Activated T-cell treated with anti-CD3 and anti-CD28 coated beads, Interleukin-2, amount 50 U/mL, for 24 hours (primary cell): ENCODE measurements around the gene BDKRB1.

Experiments
- DNase-seq: peaks from one replicate; pipeline ENCODE4 v3.0.0-alpha.2; 2020
- H3K27ac Mint-ChIP-seq: 2 replicates; pipeline ENCODE4 v1.8.0; 2020; ENCODE audit warnings: mild to moderate bottlenecking, mixed read lengths
- H3K27me3 Mint-ChIP-seq: 2 replicates; pipeline ENCODE4 v1.8.0; 2020; ENCODE audit warnings: mixed read lengths
- H3K36me3 Mint-ChIP-seq: 2 replicates; pipeline ENCODE4 v1.8.0; 2020; ENCODE audit warnings: low read depth, mixed read lengths
- H3K4me1 Mint-ChIP-seq: 2 replicates; pipeline ENCODE4 v1.8.0; 2020; ENCODE audit warnings: low read depth, mixed read lengths
- H3K4me3 Mint-ChIP-seq: 2 replicates; pipeline ENCODE4 v1.8.0; 2020; ENCODE audit warnings: mild to moderate bottlenecking, moderate library complexity, mixed read lengths
- H3K9me3 Mint-ChIP-seq: 2 replicates; pipeline ENCODE4 v1.8.0; 2020; ENCODE audit warnings: mixed read lengths

The BDKRB1 gene

GRCh38 chr14:96261772-96262655 lies 6.0 kb downstream of the BDKRB1 start:
- Mint-ChIP-seq H3K36me3 (no peaks in the 10 kb centered on the region), H3K9me3 (no peaks in the 10 kb centered on the region), H3K4me1 (no peaks in the 10 kb centered on the region), H3K27me3 (peaks cover 27% of the 10 kb centered on the region), H3K4me3 (no peak overlapping the region), H3K27ac (no peak overlapping the region)
- DNase-seq = no peak

GRCh38 chr14:96263347-96264199 lies 7.6 kb downstream of the BDKRB1 start:
- no peak overlapping the region for H3K4me3 Mint-ChIP-seq
- no peaks in the 10 kb centered on the region for H3K9me3 Mint-ChIP-seq
- H3K36me3 Mint-ChIP-seq = no peaks in the 10 kb centered on the region
- peaks cover 22% of the 10 kb centered on the region for H3K27me3 Mint-ChIP-seq
- no peak overlapping the region for H3K27ac Mint-ChIP-seq
- no peaks in the 10 kb centered on the region for H3K4me1 Mint-ChIP-seq
- DNase-seq = no peak

- Mint-ChIP-seq H3K4me1 (no peaks in the 10 kb centered on the region), H3K9me3 (no peaks in the 10 kb centered on the region), H3K4me3 (no peak overlapping the region), H3K27me3 (peaks cover 20% of the 10 kb centered on the region), H3K36me3 (no peaks in the 10 kb centered on the region), H3K27ac (no peak overlapping the region)
- no peak for DNase-seq
Measured at GRCh38 chr14:96264200-96264553, 8.2 kb downstream of the BDKRB1 start.

- no peak for DNase-seq
Measured at GRCh38 chr14:96264853-96265252, 8.8 kb downstream of the BDKRB1 start.

GRCh38 chr14:96265383-96266095 lies 9.5 kb downstream of the BDKRB1 start:
- Mint-ChIP-seq H3K9me3 (no peaks in the 10 kb centered on the region), H3K27me3 (peaks cover 14% of the 10 kb centered on the region), H3K36me3 (no peaks in the 10 kb centered on the region), H3K4me1 (no peaks in the 10 kb centered on the region), H3K4me3 (no peak overlapping the region), H3K27ac (no peak overlapping the region)
- DNase-seq = no peak

More at GRCh38 chr14:96264853-96265252, 8.8 kb downstream of the BDKRB1 start:
- peaks cover 14% of the 10 kb centered on the region for H3K27me3 Mint-ChIP-seq
- no peaks in the 10 kb centered on the region for H3K36me3 Mint-ChIP-seq
- no peak overlapping the region for H3K4me3 Mint-ChIP-seq
- no peak overlapping the region for H3K27ac Mint-ChIP-seq
- H3K4me1 Mint-ChIP-seq = no peaks in the 10 kb centered on the region
- H3K9me3 Mint-ChIP-seq = no peaks in the 10 kb centered on the region

GRCh38 chr14:96267336-96267735 lies 11.3 kb downstream of the BDKRB1 start:
- no peak for DNase-seq
- Mint-ChIP-seq H3K27ac (no peak overlapping the region), H3K9me3 (no peaks in the 10 kb centered on the region), H3K27me3 (peaks cover 14% of the 10 kb centered on the region), H3K4me1 (no peaks in the 10 kb centered on the region), H3K4me3 (no peak overlapping the region), H3K36me3 (no peaks in the 10 kb centered on the region)

- DNase-seq = no peak
- Mint-ChIP-seq H3K9me3 (no peaks in the 10 kb centered on the region), H3K27me3 (peaks cover 14% of the 10 kb centered on the region), H3K4me3 (no peak overlapping the region), H3K4me1 (no peaks in the 10 kb centered on the region), H3K27ac (no peak overlapping the region), H3K36me3 (no peaks in the 10 kb centered on the region)
Measured at GRCh38 chr14:96267916-96268315, 11.9 kb downstream of the BDKRB1 start.

- peaks cover 14% of the 10 kb centered on the region for H3K27me3 Mint-ChIP-seq
Measured at GRCh38 chr14:96268431-96269358, 12.7 kb downstream of the BDKRB1 start.

GRCh38 chr14:96269359-96269710 lies 13.3 kb downstream of the BDKRB1 start:
- Mint-ChIP-seq H3K4me1 (no peaks in the 10 kb centered on the region), H3K27ac (no peak overlapping the region), H3K36me3 (no peaks in the 10 kb centered on the region), H3K4me3 (no peak overlapping the region), H3K9me3 (no peaks in the 10 kb centered on the region), H3K27me3 (peaks cover 14% of the 10 kb centered on the region)
- DNase-seq = no peak

More at GRCh38 chr14:96268431-96269358, 12.7 kb downstream of the BDKRB1 start:
- Mint-ChIP-seq H3K9me3 (no peaks in the 10 kb centered on the region), H3K4me1 (no peaks in the 10 kb centered on the region), H3K4me3 (no peak overlapping the region), H3K27ac (no peak overlapping the region), H3K36me3 (no peaks in the 10 kb centered on the region)
- DNase-seq = no peak

- no peaks in the 10 kb centered on the region for H3K4me1 Mint-ChIP-seq
- no peak overlapping the region for H3K4me3 Mint-ChIP-seq
- H3K27ac Mint-ChIP-seq = no peak overlapping the region
- H3K27me3 Mint-ChIP-seq = peaks cover 16% of the 10 kb centered on the region
- DNase-seq = no peak
- no peaks in the 10 kb centered on the region for H3K9me3 Mint-ChIP-seq
- H3K36me3 Mint-ChIP-seq = no peaks in the 10 kb centered on the region
Measured at GRCh38 chr14:96270565-96271420, 14.8 kb downstream of the BDKRB1 start.

GRCh38 chr14:96271421-96271762 lies 15.4 kb downstream of the BDKRB1 start:
- Mint-ChIP-seq H3K9me3 (no peaks in the 10 kb centered on the region), H3K27ac (no peak overlapping the region), H3K27me3 (peaks cover 10% of the 10 kb centered on the region), H3K36me3 (no peaks in the 10 kb centered on the region), H3K4me1 (no peaks in the 10 kb centered on the region), H3K4me3 (no peak overlapping the region)
- DNase-seq = no peak

- no peak overlapping the region for H3K27ac Mint-ChIP-seq
- H3K4me1 Mint-ChIP-seq = no peaks in the 10 kb centered on the region
- H3K9me3 Mint-ChIP-seq = peaks cover 4% of the 10 kb centered on the region
- peaks cover 3% of the 10 kb centered on the region for H3K27me3 Mint-ChIP-seq
- H3K36me3 Mint-ChIP-seq = no peaks in the 10 kb centered on the region
- DNase-seq = no peak
- H3K4me3 Mint-ChIP-seq = no peak overlapping the region
Measured at GRCh38 chr14:96272777-96273473, 16.9 kb downstream of the BDKRB1 start.

GRCh38 chr14:96273629-96274028 lies 17.6 kb downstream of the BDKRB1 start:
- peaks cover 4% of the 10 kb centered on the region for H3K9me3 Mint-ChIP-seq
- DNase-seq = no peak
- peaks cover 3% of the 10 kb centered on the region for H3K27me3 Mint-ChIP-seq
- H3K4me3 Mint-ChIP-seq = no peak overlapping the region
- H3K27ac Mint-ChIP-seq = no peak overlapping the region
- H3K4me1 Mint-ChIP-seq = no peaks in the 10 kb centered on the region
- peaks cover under 1% of the 10 kb centered on the region for H3K36me3 Mint-ChIP-seq
